8988T (cell line): ENCODE data around the gene ARL6IP4.
"Not testable (repeated sequence)": the region's sequence is repeated elsewhere in the genome, so short reads cannot be mapped to it uniquely, and the experiment has no call there.

Source experiments
- DNase-seq: peaks from one replicate; pipeline ENCODE4 v3.0.0; 2011

ARL6IP4 gene

DNA sequence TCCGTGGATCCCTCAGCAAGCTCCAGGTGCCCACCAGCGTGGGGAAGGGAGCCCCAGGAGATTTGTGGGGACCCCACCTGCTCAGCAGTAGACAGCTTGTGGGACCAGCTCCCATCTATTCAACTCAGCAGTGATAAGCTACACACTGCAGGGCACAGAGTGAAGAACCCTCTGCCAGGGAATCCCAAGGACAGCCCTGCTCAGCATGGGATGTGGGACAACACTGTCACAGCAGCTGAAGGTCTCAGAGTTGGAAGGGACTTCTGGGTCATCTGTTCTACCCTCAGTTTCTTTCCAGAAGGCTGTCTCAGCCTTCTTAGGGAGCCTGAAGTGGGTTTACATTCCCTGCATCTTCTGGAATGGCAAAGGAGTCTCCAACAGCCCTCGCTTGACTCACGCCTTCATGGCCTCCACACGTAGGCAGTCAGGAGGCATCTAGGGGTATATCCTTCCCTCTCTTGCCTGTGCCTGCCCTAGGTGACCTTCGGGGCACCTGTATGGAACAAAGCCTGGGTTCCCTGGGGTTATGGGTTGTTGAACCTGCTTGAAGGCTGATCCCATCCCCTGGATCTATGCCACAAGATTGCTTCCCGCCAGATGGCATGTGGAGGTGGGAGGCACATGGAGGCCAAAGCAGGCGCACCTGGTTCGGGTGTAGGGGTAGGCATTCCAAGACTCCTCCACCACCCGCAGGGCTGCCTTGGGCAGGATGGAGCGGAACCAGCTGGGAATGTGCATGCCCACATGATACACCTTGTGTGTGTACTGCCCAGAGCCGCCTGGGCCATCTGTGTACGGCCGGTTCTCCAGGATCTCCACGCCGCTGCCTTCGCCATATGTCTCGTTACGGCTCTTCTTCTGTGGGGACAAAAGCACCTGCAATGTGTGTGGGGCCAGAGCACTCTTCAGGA lies 33.0 kb downstream of the ARL6IP4 start:
- DNase-seq: no peak

DNA sequence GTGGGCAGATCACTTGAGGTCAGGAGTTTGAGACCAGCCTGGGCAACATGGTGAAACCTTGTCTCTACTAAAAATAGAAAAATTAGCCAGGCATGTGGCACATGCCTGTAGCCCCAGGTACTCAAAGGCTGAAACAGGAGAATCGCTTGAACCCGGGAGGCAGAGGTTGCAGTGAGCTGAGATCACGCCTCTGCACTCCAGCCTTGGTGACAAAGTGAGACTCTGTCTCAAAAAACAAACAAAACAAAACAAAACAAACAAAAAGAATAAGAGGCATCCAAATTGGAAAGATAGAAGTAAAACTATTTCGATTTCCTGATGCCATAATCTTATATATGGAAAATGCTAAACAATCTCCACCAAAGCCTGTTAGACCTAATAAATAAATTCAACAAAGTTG lies 34.0 kb downstream of the ARL6IP4 start:
- not testable (repeated sequence) for DNase-seq

DNA sequence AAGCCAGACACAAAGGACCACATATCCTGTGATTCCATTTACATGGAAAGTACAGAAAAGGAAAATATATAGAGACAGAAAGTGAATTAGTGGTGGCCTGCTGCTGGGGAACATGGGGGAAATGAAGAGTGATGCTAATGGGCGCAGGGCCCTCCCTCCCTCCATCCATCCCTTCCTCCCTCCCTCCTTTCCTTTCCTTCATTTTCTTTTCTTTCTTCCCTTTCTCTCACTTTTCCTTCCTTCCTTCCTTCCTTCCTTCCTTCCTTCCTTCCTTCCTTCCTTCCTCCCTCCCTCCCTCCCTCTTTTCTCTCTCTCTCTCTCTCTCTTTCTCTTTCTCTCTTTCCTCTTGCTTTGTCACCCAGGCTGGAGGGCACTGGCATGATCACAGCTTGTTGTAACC lies 37.3 kb downstream of the ARL6IP4 start:
- DNase-seq: no peak

DNA sequence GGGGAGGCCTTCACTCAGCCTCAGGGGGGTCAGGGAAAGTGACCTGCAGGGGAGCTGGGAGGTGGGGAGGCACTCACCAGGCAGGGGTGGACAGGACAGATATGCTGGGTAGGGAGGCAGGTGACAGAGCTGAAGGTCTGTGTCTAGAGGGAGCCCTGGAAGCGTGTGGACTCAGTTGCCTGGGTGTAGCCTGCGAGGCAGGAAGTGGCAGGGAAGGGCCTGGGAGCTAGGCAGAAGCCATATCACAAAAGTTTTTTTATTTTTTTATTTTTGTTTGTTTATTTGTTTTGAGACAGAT lies 39.3 kb downstream of the ARL6IP4 start:
- no peak for DNase-seq

DNA sequence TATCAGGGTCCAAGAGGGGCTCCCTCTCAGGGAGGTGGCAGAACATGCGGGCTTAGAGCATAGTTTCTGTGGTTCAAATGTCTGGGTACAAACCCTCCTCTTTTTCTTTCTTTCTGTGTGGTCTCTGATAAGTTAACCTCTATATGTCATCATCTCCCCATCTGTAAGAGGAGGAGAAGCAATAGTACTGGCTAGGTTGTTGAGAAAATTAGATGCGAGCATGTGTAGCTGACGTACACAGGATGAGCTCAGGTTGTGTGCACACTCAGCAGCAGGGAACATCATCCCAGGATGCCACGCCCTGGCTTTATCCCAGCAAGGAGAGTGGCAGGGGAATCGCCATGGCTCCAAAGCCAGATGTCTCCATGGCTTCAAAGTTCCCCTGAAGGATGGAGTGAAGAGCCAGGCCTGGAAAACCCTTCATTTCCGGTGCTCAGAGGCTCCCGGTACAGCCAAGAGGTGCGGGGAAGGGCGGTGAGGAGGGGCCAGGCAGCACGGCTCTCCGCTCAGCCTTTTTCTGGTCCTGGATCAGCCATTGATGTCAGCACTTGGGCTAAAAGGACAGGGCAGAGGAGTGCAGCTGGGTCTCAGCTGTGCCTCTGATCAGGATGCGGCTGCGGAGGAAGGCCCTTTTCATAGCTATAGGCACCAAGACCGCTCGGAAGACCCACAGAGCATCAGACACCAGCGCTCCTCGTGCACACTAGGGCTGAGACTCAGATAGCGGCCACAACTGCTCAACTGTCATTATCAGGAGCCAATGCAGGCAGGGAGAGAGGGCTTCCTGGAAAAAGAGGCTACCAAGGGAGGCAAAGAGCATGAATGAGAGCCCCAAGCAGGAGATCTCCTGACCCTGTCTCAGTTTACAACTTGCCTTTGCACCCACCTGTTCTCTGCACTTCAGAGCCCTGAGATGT lies 41.5 kb downstream of the ARL6IP4 start:
- no peak for DNase-seq

DNA sequence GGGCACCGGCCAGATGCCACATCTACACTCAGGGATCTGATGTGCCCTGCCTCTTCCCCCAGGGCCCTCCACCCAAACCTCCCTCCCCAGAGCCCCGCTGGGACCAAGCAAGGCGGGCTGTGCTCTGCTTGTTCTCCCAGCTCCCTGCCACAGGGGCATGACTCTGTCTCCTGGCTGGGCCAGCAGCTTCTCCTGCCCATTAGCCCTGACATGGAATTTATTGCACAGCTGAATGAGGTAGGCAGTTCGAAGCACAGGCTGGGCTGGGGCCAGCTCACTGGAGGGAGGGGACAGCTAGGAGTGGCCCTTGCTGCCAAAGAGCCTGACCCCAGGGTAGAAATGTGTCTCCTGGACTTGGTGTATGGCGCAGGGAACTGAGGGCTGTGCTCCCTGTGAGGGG lies 42.4 kb downstream of the ARL6IP4 start:
- no peak for DNase-seq

DNA sequence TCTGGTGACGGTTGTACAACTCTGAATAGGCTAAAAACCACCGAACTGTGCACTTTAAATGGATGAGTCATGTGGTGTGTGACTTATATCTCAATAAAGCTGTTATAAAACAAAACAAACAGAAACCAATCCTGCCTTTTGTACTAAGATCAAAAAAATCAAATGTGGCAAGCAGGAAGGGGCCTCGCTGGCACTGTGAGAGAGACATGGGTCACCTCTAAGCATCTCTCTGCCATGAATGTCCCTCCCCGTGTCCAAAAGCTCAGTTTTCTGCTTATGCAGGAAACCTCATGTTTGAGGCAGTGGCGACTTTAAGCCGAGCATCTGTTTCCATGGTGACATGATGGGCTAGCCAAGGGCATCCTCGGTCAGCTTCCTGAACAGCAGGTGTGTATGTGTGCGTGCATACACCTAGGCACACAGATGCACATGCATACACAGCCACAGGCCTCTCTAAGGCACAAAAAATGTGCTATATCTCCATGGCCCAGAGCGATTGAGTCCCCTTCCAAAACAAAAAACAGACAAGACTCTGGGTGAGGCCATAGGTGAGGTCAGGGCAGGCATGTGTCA lies 44.4 kb downstream of the ARL6IP4 start:
- no peak for DNase-seq

DNA sequence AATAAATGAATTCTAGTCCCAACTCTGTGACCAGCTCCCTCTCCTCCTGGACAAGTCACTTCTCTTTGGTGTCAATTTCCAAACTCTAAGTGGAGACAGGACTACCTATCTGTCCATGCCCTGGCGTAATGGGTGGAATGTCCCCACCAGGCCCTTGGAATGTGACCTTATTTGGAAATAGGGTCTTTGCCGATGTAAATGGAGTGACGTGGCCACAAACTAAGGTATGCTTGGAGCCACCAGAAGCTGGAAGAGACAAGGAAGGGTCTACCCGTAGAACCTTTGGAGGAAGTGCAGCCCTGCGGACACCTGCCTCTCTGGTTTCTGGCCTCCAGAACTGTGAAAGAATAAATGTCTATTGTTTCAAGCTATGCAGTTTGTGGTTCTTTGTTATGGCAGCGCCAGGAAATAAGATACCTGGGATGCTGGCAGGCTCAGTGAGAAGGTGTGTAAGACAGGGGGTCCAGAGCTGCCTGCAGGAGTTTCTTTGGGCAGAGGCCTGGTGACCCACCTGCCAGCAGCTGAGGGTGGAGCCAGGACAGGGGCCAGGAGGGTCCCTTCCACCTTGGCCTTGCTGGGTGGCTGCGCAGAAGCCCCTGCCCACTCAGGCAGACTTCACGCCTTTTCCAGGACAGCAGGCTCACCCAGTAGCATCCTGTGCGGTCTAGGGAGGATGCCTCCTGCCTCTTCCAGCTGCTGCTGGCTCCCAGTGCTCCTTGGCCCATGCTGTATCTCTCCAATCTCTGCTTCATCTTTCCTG lies 45.8 kb downstream of the ARL6IP4 start:
- no peak for DNase-seq

DNA sequence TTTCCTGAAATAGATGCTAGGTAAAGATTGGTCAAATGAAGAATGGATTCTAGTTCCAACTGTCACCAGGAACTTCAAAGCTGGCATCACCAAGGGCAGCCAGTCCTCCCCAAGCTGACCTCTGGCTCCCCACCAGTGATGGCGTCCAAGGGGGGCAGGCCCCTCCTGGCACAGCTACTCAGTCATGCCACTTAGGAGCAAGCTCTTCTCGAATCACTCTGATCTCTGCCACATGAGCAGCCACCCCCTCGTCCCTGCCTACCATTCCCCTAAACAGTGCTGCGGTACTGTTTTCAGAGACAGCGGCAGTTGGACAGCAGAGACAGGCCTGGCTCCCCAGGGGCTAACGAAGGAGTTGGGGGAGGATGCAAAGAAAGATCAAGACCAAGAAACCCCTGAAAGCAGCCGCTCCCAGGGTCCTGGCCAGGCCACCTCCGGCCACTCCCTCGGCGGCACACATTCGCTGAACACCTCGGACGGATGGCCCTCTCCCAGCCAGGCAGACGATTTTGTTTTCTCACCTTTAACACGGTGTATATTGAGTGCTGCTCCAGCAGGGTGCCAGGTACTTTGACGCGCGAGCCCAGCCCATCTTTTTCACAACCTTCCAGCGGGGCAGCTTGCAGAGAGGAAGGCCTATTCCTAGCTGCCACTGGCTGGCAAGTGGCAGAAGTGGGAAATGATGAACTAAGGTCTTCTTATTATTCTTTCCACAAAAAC lies 47.4 kb downstream of the ARL6IP4 start:
- no peak for DNase-seq

DNA sequence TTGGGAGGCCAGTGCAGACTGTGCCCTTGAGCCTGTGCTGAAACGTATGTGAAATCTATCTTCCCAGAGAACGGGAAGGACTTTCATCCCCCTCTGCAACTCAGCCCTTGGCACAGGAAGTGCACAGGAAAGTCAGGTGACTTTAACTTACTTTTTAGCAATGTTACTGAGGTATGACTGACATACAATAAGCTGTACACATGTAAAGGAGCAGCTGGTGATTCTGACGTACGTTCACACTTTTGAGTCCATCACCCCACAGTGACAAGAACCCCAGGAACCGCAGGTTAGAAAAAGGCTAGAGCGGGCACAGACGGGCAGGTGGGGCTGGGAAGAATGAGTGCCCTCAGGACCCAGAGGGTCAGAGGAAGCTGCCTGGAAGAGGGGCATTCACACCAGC lies 48.0 kb downstream of the ARL6IP4 start:
- no peak for DNase-seq

DNA sequence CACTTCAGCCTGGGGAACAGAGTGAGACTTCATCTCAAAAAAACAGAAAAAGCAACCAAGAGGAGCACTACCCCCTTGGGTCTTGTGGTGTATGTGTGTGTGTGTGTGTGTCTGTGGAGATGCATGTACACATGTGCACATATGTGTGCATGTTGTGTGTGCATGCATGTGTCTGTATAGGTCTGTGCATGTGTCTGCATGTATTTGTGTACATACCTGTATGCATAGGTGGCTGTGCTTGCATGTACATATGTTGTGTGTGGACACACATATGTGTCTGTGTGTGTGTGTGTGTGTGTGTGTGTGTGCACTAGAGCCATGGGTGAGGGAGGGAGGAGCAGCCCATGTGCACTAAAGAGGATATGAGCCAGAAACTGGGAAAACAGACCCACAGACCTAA lies 49.1 kb downstream of the ARL6IP4 start:
- DNase-seq: no peak

DNA sequence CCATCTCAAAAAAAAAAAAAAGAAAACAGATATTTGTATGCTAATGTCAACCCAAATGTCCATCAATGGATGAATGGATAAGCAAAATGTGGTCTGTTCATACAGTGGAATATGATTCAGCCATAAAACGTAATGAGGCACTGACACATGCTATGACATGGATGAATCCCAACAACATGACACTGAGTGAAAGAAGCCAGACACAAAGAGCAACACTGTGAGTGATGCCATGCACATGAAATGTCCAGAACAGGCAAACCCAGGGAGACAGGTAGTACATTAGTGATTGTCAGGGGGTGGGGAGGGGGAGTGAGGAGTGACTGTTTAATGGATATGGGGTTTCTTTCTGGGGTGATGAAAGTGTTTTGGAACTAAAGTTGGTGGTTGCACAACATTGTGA lies 50.2 kb downstream of the ARL6IP4 start:
- DNase-seq: no peak

DNA sequence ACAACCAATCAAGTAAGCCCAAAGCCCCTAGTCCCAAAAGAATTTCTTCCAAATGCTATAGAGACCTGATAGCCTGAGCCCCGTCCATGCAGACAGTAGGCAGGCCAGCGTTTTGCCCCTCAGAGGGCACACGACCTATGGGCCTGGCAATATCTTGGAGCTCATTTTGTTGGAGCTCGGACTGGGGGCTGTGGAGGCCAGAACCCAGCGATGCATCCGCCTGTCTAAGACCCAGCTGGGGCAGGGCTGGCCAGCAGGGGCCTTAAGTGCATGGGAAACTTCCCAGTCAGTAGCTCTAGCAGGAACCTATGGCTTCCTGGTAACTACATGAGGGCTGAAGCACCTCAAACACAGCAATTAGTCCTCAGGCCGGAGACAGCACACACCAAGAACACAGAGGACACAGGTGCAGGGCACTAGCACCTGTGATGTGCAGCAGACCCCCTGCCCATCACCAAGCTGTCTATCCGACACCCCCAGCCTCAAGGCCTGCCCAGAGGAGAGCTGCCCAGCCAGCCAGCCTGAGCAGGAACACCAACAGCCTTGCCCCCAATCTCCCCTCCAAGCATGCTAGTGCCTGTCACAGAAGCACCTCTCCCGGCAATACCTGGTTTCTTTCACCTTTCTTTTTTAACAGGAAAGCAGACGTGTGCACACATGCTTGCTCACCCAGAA lies 50.8 kb downstream of the ARL6IP4 start:
- no peak for DNase-seq
